Motor neuron (in vitro differentiated cells): Measurements from ENCODE around the gene CSF2. TPM values are rescaled to one million over a fixed set of nuclear protein-coding genes. Genes with fewer than 3 reads are reported as not detected.
A peak's percentile ranks its signal among the peaks of the same experiment; 100 is the strongest.

Experiments
- ATAC-seq, 8 experiments: fragments of 200-7000 bp; cut with Tn5 transposase; replicated peaks in 6 of 8; 2 replicates each; pipeline ENCODE4 v1.8.0; 2021; ENCODE audit warnings: mild to moderate bottlenecking in 8 of 8, moderate library complexity in 8 of 8
- H3K27ac ChIP-seq, 2 donors: fragments of 250-450 bp; sonication (Bioruptor Pico); 2 replicates each; pipeline ENCODE4 v1.9.0; 2021; ENCODE audit warnings: antibody characterized with exemption in 2 of 2, mild to moderate bottlenecking in 2 of 2, moderate library complexity in 1 of 2
- H3K4me1 ChIP-seq, 2 donors: fragments of 250-450 bp; sonication (Bioruptor Pico); replicated peaks in 1 of 2; 2 replicates each; pipeline ENCODE4 v1.6.1; 2021; ENCODE audit warnings: antibody characterized with exemption in 2 of 2, mild to moderate bottlenecking in 2 of 2, moderate library complexity in 1 of 2
- H3K4me3 ChIP-seq, 5 donors: fragments of 250-450 bp; sonication (Bioruptor Pico); 2 replicates each; pipeline ENCODE4 v1.9.0; 2021; ENCODE audit warnings: antibody characterized with exemption in 5 of 5, mild to moderate bottlenecking in 5 of 5, moderate library complexity in 4 of 5
- WGBS, 10 experiments: fragments of 450-650 bp; shearing (Covaris generic); methylation state at CpG; one replicate each; pipeline ENCODE4 v1.0.0; 2022; 5-methylcytosine and 5-hydroxymethylcytosine counted together
- in situ Hi-C, 9 experiments: fragments of 400-800 bp; cut with MboI; loops; one replicate each; pipeline ENCODE4 v1.15.0; 2021; ENCODE audit warnings: low sequenced_read_pairs in 9 of 9, low pct_unique_long_range_greater_than_20kb in 2 of 9; ENCODE audit not compliant: unreplicated experiment in 9 of 9
- total RNA-seq, 8 experiments: library from RNA; unstranded; fragments of 300-600 nt; gene quantifications; 2 replicates each; pipeline versions ENCODE4 v1.2.3 to v1.2.4, GENCODE V29; 2022

The CSF2 gene
- total RNA-seq, 8 experiments from 2014 or later = not detected

DNA sequence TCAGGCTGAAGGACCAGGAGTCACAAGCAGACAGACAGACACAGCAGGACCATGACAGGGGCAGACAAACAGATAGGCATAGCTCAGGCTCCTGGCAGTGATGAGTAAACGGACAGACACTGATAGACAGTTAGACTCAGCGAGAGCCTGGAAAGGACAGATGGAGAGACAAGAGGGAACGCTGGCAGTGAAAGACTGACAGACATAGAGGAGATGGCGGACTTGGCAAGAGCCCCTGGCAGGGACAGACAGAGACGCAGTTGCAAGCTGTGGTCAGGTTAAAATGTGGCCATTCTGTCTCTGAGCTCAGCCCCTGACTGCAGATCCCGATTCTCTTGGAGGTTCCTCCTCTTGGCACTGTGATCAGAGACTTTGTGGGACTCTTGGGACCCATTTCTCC lies 13.6 kb downstream of the CSF2 start:
- in situ Hi-C loops = no loop called here
- no peaks in the 10 kb centered on the region for H3K4me1 ChIP-seq
- no peak overlapping the region for H3K27ac ChIP-seq
- ATAC-seq = no peak
- whole genome bisulfite sequencing, 10 experiments = 40 to 100% (median 75%) methylated on average over 1 to 5 of the region's 6 CpGs; no CpG with 5 or more reads in 2 of the 10 experiments
- H3K4me3 ChIP-seq = no peak overlapping the region

DNA sequence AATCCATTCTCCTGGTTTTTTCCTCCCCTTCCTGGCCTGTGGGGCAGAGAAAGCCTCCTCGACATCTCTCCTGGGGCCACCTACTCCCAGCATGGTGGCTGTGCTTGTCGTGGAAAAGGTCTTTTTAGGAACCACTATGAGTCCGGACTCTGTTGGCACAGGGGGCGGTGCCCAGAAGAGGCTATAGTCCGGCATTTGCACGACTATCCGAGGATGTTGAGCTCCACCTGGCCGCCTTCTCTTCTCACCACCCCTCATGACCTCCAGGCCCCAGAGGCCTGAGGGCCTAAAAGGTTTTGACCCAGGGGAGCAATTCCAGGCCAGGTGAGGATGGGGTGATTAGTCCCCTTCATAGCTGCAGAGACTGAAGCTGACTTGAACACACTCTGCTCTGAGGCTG lies 14.1 kb downstream of the CSF2 start:
- ATAC-seq = no peak
- in situ Hi-C loops = no loop called here
- 40 to 86% (median 68%) methylated on average over 1 to 4 of the region's 8 CpGs; no CpG with 5 or more reads in 4 of the 10 experiments for WGBS, 10 experiments
- no peak overlapping the region for H3K27ac ChIP-seq
- H3K4me1 ChIP-seq = no peaks in the 10 kb centered on the region
- no peak overlapping the region for H3K4me3 ChIP-seq

DNA sequence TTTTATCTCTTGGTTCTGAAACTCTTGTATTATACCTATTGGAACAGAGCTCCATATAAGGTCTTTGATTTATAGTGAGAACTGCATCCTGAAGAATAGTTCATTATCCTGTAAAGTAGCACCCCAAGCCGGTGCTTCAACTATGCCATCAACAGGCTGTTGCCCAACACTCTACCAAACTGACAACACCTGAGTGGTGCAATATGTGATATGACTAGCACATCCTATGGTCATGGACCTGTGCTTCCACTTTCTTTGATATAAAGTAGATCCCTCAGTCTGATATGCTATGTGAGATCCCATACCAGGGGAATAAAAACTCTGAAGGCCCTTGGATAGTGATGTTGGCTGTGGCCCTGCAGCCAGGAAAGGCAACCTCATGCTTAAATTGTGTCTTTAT lies 15.8 kb downstream of the CSF2 start:
- no peak for ATAC-seq
- Histone ChIP-seq H3K27ac (no peak overlapping the region), H3K4me1 (no peaks in the 10 kb centered on the region), H3K4me3 (no peak overlapping the region)
- 100% methylated on average over 1 of the region's 1 CpG; no CpG with 5 or more reads in 6 of the 10 experiments for WGBS, 10 experiments
- in situ Hi-C loops = no loop called here

DNA sequence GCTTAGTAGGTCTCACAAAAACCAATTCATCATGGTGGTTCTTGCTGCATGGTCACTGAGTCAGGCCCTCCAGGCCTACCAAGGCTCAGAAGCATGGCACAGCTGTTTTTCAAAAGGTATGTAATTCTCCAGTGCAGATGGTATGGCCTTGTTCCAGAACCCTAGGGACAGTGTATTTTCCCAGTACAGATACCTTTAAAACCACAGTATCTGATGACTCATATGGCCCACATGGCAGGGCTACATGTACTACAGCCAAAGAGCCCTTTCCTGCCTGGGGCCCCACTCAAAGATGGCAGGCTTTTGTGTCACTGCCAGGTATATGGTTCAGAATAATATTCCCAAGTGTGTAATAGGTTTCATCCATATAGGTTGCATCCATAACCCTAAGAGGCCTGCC lies 16.5 kb downstream of the CSF2 start:
- ATAC-seq = peak in 1 of 8 experiments; percentile 10
- no peaks in the 10 kb centered on the region for H3K4me1 ChIP-seq
- in situ Hi-C loops = no loop called here

DNA sequence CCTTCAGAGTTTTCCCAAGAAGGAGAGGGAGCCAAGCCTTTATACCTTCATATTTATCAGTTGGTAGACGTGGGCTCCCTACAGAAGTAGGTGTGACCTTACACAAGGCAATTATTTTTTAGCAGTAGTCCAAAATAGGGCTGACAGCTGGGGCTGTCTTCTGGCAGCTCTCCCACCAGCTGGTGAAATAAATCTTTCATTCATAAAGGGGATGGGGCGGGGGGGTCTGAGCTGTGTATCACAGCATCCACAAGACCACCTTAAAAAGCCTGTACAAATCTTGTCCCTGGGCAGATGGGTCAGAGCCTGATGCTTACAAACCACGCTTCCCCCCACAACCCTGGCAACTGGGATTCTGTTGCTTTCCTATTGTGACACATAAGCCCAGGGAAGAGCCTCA lies 19.7 kb downstream of the CSF2 start:
- in situ Hi-C loops = no loop called here
- H3K4me1 ChIP-seq = no peaks in the 10 kb centered on the region
- ATAC-seq = no peak

More for the DNA sequence above, 16.5 kb downstream of the CSF2 start:
- no peak overlapping the region for H3K27ac ChIP-seq
- H3K4me3 ChIP-seq = no peak overlapping the region

DNA sequence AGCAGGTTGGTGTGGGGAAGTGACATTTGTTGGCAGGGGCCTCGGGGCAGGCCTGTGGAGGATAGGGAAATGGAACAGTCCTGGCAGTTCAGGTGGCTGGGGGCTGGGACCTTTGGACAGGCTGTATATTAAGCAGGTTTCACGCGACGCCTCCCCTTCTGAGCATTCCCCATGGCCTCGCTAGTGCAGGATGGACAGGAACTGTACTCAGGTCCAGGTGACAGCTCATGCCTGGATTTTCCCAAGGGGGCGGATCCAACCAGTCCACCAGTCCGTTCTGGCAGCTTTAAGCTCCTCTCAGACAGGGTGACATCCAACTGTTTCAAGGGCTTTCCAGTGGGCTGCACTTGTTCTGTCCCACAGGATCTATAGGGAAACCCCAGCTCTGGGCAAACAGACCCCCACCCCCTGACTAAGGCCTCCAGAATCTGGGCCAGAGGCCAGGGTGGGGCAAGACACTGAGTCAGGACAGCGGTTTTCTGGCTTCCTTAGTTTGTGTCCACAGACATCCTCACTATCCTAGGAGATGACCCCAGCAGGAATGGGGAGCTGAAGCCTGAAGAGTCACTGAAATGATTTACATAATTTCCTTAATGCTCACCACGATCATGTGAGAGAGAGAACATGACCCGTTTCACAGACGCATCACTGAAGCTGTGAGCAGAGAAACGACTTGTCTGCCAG lies 20.9 kb downstream of the CSF2 start:
- WGBS, 10 experiments = 10 to 92% (median 68%) methylated on average over 1 to 5 of the region's 12 CpGs; no CpG with 5 or more reads in 4 of the 10 experiments
- peak in 3 of 8 experiments; percentile 31 to 86 (median 85) for ATAC-seq
- no peak overlapping the region for H3K4me3 ChIP-seq
- no peak overlapping the region for H3K27ac ChIP-seq
- in situ Hi-C loops = no loop called here
- H3K4me1 ChIP-seq = no peaks in the 10 kb centered on the region

More for the DNA sequence above, 19.7 kb downstream of the CSF2 start:
- Histone ChIP-seq H3K4me3 (no peak overlapping the region), H3K27ac (no peak overlapping the region)
- WGBS, 10 experiments = 0 to 100% (median 53%) methylated on average over 1 of the region's 3 CpGs; no CpG with 5 or more reads in 6 of the 10 experiments

DNA sequence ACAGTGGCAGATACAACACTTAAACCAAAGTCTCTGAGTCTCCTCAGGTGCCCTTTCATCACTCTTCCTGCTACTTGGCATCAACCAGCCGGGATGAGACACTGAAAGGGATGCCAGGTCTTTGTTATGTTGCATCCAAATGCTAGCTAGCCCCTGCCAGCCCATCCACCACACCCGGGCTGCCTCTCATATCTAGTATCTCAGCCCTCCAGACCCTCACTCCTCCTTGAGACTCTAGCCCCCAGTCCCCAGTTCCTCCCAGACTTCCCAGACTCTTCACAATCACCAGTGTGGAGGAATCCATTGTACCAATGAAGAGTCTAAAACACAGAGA lies 21.5 kb downstream of the CSF2 start:
- WGBS, 10 experiments = 33 to 67% (median 40%) methylated on average over 1 of the region's 2 CpGs; no CpG with 5 or more reads in 7 of the 10 experiments
- in situ Hi-C loops = no loop called here
- no peak overlapping the region for H3K4me3 ChIP-seq
- H3K27ac ChIP-seq = no peak overlapping the region
- H3K4me1 ChIP-seq = no peaks in the 10 kb centered on the region
- ATAC-seq = no peak

DNA sequence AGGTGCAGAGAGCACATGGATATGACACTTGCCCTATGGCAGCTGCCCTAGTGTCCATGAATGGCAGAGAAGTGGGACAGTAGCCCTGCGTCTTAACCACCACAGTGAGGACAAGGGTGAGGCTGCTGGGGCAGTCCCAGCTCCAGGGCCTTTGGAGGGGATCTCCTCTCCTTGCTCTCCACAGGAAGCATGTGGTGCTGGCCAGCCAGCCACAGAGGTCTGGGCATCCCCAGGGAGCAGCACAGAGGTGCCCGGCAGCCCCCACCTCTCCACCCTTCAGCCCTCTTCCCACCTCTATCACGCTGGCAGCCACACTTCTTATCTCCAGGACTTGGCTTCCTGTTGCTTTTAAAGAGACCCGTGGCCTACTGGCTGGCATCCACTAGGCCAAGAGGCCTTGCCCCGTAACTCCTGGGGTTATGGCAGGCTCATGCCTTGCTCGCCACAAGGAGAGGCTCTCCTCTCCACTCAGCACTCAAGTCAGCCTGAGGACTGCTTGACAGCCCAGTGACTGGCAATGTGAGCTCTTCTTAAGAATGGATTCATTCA lies 21.9 kb downstream of the CSF2 start:
- in situ Hi-C loops = no loop called here
- no peak overlapping the region for H3K4me3 ChIP-seq
- H3K27ac ChIP-seq = no peak overlapping the region
- 40 to 91% (median 83%) methylated on average over 1 to 4 of the region's 6 CpGs; no CpG with 5 or more reads in 5 of the 10 experiments for WGBS, 10 experiments
- ATAC-seq = no peak
- no peaks in the 10 kb centered on the region for H3K4me1 ChIP-seq

DNA sequence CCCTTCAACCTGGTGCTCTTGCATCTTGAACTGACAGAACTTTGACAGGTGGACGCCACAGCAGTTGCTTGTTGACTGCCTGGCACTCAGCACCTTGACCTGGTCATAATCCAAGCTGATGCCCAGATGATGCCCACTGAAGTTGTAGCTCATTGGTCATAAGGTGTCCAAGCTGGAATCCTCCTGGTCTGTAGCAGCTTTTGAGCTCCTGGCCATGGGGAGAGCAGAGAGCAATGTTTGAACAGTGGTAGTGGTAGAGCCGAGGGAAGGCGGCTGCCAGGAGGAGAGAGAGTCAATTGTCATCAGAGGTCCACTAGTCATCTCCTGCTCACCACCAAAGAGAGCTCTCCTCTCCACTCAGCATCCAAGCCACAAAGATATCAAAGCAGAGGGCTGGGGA lies 23.3 kb downstream of the CSF2 start:
- no peak overlapping the region for H3K27ac ChIP-seq
- in situ Hi-C loops = no loop called here
- H3K4me1 ChIP-seq = no peaks in the 10 kb centered on the region
- 70 to 92% (median 78%) methylated on average over 1 to 3 of the region's 3 CpGs; no CpG with 5 or more reads in 6 of the 10 experiments for WGBS, 10 experiments
- H3K4me3 ChIP-seq = no peak overlapping the region
- no peak for ATAC-seq

DNA sequence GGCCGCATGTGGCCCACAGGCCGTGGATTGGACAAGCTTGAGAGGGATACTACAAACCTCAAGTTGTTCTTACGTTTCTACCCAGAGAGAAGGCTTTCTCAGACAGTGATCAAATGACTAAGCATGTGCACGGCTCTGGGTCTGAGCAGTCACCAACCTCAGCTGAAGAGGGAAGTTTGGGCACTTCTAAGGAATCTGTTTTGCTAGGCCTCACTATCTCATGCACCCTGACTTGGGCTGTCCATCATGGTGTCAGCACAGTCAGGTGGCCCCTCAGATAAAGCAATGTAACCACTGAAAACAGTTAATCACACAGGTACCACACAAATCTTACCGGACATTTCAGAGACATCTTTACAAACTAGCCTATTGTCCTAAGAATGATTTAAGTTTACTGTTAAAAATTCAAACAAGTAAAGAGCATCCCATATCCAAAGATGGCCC lies 24.6 kb downstream of the CSF2 start:
- no peaks in the 10 kb centered on the region for H3K4me1 ChIP-seq
- H3K27ac ChIP-seq = no peak overlapping the region
- no peak for ATAC-seq
- in situ Hi-C loops = no loop called here
- WGBS, 10 experiments = 50 to 96% (median 88%) methylated on average over 1 to 5 of the region's 5 CpGs; no CpG with 5 or more reads in 4 of the 10 experiments
- H3K4me3 ChIP-seq = no peak overlapping the region

DNA sequence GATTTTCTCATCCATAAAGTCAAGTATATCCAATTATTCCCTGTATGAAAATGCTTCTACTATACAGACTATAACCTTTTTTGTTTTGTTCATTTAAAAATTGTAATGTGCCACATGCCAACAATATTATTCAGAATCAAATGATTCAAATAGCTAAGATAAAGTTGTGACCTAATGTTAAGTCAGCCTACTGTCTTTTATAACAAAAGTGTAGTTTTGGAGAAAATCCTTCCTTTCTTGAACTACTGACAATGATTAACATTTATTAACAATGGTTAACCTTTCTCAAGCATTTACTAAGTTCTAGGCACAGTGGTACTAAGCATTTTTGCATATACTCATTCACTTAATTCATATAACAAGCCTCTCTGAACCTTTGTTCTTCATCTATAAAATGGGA lies 25.0 kb downstream of the CSF2 start:
- in situ Hi-C loops = no loop called here
- no peak for ATAC-seq
- Histone ChIP-seq H3K27ac (no peak overlapping the region), H3K4me1 (no peaks in the 10 kb centered on the region), H3K4me3 (no peak overlapping the region)

DNA sequence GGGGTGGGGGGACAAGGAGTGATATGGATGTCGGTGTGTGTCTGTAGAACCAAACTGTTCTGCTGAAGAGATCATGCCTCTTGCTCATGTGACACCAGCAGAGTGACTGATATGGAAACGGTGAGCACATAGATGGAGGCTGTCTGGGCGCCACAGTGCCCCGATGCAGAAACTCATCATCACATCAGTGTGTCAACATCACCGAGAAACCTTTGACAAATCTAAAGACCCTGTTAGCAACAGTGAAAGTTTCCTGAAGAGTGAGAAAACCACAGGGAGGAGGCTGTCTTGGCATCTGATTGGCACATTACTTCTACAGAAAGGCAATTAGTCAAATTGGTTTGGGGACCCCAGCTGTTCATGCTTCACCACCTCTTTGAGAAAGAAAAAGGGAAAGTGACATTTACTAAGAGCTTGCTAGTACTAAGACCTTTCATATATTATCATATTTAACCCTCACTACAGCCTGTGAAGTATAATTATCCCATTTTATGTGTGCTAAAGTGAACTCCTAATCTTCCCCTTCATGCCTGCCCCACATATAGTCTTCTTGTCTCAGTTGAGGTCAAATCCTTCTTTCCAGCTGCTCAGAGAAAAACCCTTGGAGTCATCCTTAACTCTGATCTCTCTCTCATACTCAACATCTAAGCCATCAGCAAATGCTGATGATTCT lies 25.6 kb downstream of the CSF2 start:
- Histone ChIP-seq H3K4me1 (no peaks in the 10 kb centered on the region), H3K27ac (no peak overlapping the region), H3K4me3 (no peak overlapping the region)
- WGBS, 10 experiments = 56 to 100% (median 73%) methylated on average over 1 to 5 of the region's 5 CpGs; no CpG with 5 or more reads in 3 of the 10 experiments
- in situ Hi-C loops = no loop called here
- ATAC-seq = no peak

DNA sequence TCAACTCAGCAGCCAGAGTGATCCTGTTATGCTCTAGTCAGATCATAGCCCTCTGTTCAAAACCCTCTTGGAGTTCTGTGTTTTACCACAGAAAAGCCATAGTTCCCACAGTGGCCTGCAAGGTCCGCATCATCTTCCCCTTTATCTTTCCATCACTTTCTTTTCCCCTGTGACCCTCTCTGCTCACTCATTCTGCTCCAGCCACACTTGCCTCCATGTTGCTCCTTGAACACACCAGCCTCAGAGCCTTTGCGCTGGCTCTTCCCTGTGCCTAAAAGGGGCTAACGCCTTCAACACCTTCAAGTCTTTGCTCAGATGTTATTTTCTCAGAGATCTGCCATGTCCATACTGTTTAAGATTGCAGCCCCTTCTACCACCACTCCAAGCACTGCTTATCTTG lies 26.3 kb downstream of the CSF2 start:
- no peak for ATAC-seq
- no peak overlapping the region for H3K4me3 ChIP-seq
- WGBS, 10 experiments = 59 to 100% (median 93%) methylated on average over 1 to 3 of the region's 3 CpGs; no CpG with 5 or more reads in 2 of the 10 experiments
- in situ Hi-C loops = no loop called here
- no peaks in the 10 kb centered on the region for H3K4me1 ChIP-seq
- H3K27ac ChIP-seq = no peak overlapping the region
